Endothelial cell (in vitro differentiated cells): ENCODE measurements around the gene CD99L2. TPM values are rescaled to one million over a fixed set of nuclear protein-coding genes. Genes with fewer than 3 reads are reported as not detected.

Experiments
- DNase-seq: peaks from one replicate; pipeline ENCODE4 v3.0.0; 2021; ENCODE audit warnings: low spot score
- H3K27ac Mint-ChIP-seq: one replicate; pipeline ENCODE4 v1.8.0; 2021; ENCODE audit warnings: mixed read lengths, inconsistent platforms; ENCODE audit not compliant: unreplicated experiment
- H3K27me3 Mint-ChIP-seq: one replicate; pipeline ENCODE4 v1.8.0; 2021; ENCODE audit warnings: mild to moderate bottlenecking, moderate library complexity, mixed read lengths, inconsistent platforms; ENCODE audit not compliant: unreplicated experiment
- H3K36me3 Mint-ChIP-seq: one replicate; pipeline ENCODE4 v1.8.0; 2021; ENCODE audit warnings: mild to moderate bottlenecking, low read depth, mixed read lengths, inconsistent platforms; ENCODE audit not compliant: unreplicated experiment
- H3K4me1 Mint-ChIP-seq: one replicate; pipeline ENCODE4 v1.8.0; 2021; ENCODE audit warnings: mild to moderate bottlenecking, mixed read lengths, inconsistent platforms; ENCODE audit not compliant: unreplicated experiment
- H3K4me3 Mint-ChIP-seq: one replicate; pipeline ENCODE4 v1.8.0; 2021; ENCODE audit warnings: mild to moderate bottlenecking, mixed read lengths, inconsistent platforms; ENCODE audit not compliant: unreplicated experiment
- H3K9me3 Mint-ChIP-seq: one replicate; pipeline ENCODE4 v1.8.0; 2021; ENCODE audit warnings: mixed read lengths, inconsistent platforms; ENCODE audit not compliant: unreplicated experiment
- CTCF ChIP-seq: fragments of 200-600 bp; sonication (generic); IDR thresholded peaks from one replicate; pipeline ENCODE4 v1.5.0; 2021; ENCODE audit warnings: antibody characterized with exemption; ENCODE audit not compliant: unreplicated experiment
- total RNA-seq: library from RNA; stranded (reverse); fragmentation: NEBNext Ultra II Directional; extraction: Animal tissue kit (Norgen Biotek cat#: 25700); gene quantifications from one replicate; pipeline ENCODE4 v1.2.1, GENCODE V29; 2021; ENCODE audit not compliant: unreplicated experiment

Gene CD99L2
- total RNA-seq, 1 donor from 2014 or later: 30.1 TPM

GRCh38 chrX:150940844-150941495 lies 42.5 kb upstream of the CD99L2 start:
- H3K4me3 Mint-ChIP-seq: no peak overlapping the region
- no peaks in the 10 kb centered on the region for H3K9me3 Mint-ChIP-seq
- no peak overlapping the region for H3K27ac Mint-ChIP-seq

GRCh38 chrX:150936556-150936955 lies 38.1 kb upstream of the CD99L2 start:
- Mint-ChIP-seq H3K4me1 (no peaks in the 10 kb centered on the region), H3K27ac (no peak overlapping the region), H3K9me3 (no peaks in the 10 kb centered on the region), H3K27me3 (peaks cover 2% of the 10 kb centered on the region), H3K36me3 (no peaks in the 10 kb centered on the region), H3K4me3 (no peak overlapping the region)
- no peak for TF ChIP-seq CTCF
- no peak for DNase-seq

More at GRCh38 chrX:150940844-150941495, 42.5 kb upstream of the CD99L2 start:
- H3K4me1 Mint-ChIP-seq: no peaks in the 10 kb centered on the region
- TF ChIP-seq CTCF: no peak
- H3K36me3 Mint-ChIP-seq: no peaks in the 10 kb centered on the region
- DNase-seq: no peak
- H3K27me3 Mint-ChIP-seq: peaks cover 2% of the 10 kb centered on the region

- Mint-ChIP-seq H3K4me1 (no peaks in the 10 kb centered on the region), H3K9me3 (no peaks in the 10 kb centered on the region), H3K27me3 (no peaks in the 10 kb centered on the region), H3K4me3 (no peak overlapping the region), H3K36me3 (no peaks in the 10 kb centered on the region), H3K27ac (no peak overlapping the region)
- no peak for DNase-seq
- TF ChIP-seq CTCF: no peak
Measured at GRCh38 chrX:150935467-150935866, 37.0 kb upstream of the CD99L2 start.

- no peak for TF ChIP-seq CTCF
- Mint-ChIP-seq H3K36me3 (no peaks in the 10 kb centered on the region), H3K4me3 (no peak overlapping the region), H3K27me3 (no peaks in the 10 kb centered on the region), H3K27ac (no peak overlapping the region), H3K4me1 (no peaks in the 10 kb centered on the region), H3K9me3 (no peaks in the 10 kb centered on the region)
- DNase-seq: no peak
Measured at GRCh38 chrX:150934453-150934852, 36.0 kb upstream of the CD99L2 start.

- Mint-ChIP-seq H3K4me3 (no peak overlapping the region), H3K27ac (no peak overlapping the region), H3K9me3 (no peaks in the 10 kb centered on the region), H3K27me3 (no peaks in the 10 kb centered on the region), H3K4me1 (no peaks in the 10 kb centered on the region), H3K36me3 (no peaks in the 10 kb centered on the region)
- no peak for TF ChIP-seq CTCF
- no peak for DNase-seq
Measured at GRCh38 chrX:150933945-150934350, 35.5 kb upstream of the CD99L2 start.
